ENCODE data around the gene NOS1.

The NOS1 gene

GRCh38 chr12:117168976-117169375 is 192.4 kb downstream of the NOS1 start:
- FAIRE-seq: no peak

GRCh38 chr12:117167769-117168168 is 193.7 kb downstream of the NOS1 start:
- FAIRE-seq: no peak

- FAIRE-seq: no peak
Measured at GRCh38 chr12:117166107-117166506, 195.3 kb downstream of the NOS1 start.

GRCh38 chr12:117165342-117165741 is 196.1 kb downstream of the NOS1 start:
- no peak for FAIRE-seq

GRCh38 chr12:117162633-117163032 is 198.8 kb downstream of the NOS1 start:
- FAIRE-seq: no peak

GRCh38 chr12:117162167-117162539 is 199.3 kb downstream of the NOS1 start:
- FAIRE-seq: no peak

- FAIRE-seq: no peak
Measured at GRCh38 chr12:117161460-117162166, 199.8 kb downstream of the NOS1 start.

GRCh38 chr12:117159674-117160073 is 201.8 kb downstream of the NOS1 start:
- no peak for FAIRE-seq

GRCh38 chr12:117158911-117159553 is 202.4 kb downstream of the NOS1 start:
- no peak for FAIRE-seq

All from colon (tissue), 2 donors.